Suprapubic skin (tissue), 3 donors: ENCODE results near the gene TMEM181.

Experiments used
- POLR2A ChIP-seq, 2 donors: fragments of 450-650 bp; IDR thresholded peaks; one replicate each; pipeline ENCODE4 v1.6.1; 2017; ENCODE audit warnings: antibody characterized with exemption in 2 of 2, mild to moderate bottlenecking in 2 of 2, moderate library complexity in 2 of 2
- TF ChIP-seq, protein P1 (sequence below), 2 donors: fragments of 200-600 bp in 1 of 2; fragments of 450-650 bp in 1 of 2; sonication (generic) in 1 of 2; IDR thresholded peaks; one replicate each; pipeline ENCODE4 v1.5.1; 2016 to 2019; ENCODE audit warnings: antibody characterized with exemption in 2 of 2, mild to moderate bottlenecking in 1 of 2, moderate library complexity in 1 of 2

DNA sequence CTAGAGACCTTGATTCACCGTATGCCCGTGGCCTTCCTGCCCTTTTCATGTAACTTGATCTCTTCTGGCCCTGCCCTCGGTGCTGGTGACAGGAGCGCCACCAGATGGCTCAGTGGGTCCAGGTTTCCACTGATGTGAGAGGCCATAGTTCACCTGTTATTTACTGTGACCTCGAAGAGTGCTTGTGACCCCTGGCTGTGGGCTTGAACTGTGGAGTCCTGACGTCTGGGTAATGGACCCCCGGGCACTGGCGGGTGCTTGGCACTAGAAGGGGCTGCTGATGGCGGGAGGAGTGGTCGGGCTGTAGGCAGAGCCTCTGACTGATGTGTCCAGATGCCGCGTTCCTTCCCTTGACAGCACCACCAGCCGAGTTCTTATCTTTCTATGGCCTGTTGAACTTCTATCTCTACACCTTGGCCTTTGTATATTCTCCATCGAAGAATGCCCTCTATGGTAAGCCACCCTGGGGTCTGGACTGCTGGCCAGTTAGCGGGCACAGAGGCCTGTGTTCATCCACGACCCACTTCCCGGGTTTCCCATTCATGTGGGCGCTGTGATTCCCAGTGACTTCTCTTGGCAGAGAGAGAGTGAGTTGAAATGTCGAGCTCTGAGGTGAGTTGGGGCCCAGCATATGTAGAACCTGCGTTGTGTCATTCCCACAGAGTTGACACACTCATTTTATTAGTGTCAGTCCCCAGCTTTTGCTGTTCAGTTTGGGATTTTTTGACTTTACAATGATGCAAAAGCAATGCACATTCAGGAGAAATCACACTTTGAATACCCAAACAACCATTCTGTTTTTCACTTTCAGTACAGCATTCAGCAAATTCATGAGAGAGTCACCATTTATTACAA lies 69.7 kb downstream of the TMEM181 start:
- TF ChIP-seq, protein P1, sequence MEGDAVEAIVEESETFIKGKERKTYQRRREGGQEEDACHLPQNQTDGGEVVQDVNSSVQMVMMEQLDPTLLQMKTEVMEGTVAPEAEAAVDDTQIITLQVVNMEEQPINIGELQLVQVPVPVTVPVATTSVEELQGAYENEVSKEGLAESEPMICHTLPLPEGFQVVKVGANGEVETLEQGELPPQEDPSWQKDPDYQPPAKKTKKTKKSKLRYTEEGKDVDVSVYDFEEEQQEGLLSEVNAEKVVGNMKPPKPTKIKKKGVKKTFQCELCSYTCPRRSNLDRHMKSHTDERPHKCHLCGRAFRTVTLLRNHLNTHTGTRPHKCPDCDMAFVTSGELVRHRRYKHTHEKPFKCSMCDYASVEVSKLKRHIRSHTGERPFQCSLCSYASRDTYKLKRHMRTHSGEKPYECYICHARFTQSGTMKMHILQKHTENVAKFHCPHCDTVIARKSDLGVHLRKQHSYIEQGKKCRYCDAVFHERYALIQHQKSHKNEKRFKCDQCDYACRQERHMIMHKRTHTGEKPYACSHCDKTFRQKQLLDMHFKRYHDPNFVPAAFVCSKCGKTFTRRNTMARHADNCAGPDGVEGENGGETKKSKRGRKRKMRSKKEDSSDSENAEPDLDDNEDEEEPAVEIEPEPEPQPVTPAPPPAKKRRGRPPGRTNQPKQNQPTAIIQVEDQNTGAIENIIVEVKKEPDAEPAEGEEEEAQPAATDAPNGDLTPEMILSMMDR (IDR thresholded peaks at IDR 0.05) = no peak
- no peak for TF ChIP-seq POLR2A (IDR thresholded peaks at IDR 0.05)
